Measurements from ENCODE around the gene KDR.
A peak's percentile ranks its signal among the peaks of the same experiment; 100 is the strongest.

Gene KDR

GRCh38 chr4:55125087-55125721, at the start of gene KDR:
KDR (minus strand) TSS chr4:55125595; CDS start chr4:55125293, 302 bp downstream.
- DNase-seq = peak in 1 of 2 donors; percentile 8

- no peak for DNase-seq
These were observed 48.2 kb upstream of the KDR start for GRCh38 chr4:55173580-55173979.

- no peak for DNase-seq
These were observed 47.4 kb upstream of the KDR start for GRCh38 chr4:55172694-55173287.

GRCh38 chr4:55170462-55170861, 45.1 kb upstream of the KDR start:
- DNase-seq = no peak

- no peak for DNase-seq
These were observed 44.1 kb upstream of the KDR start for GRCh38 chr4:55169352-55169961.

GRCh38 chr4:55162396-55162795, 37.0 kb upstream of the KDR start:
- no peak for DNase-seq

GRCh38 chr4:55161739-55162138, 36.3 kb upstream of the KDR start:
- DNase-seq = no peak

- no peak for DNase-seq
These were observed 34.5 kb upstream of the KDR start for GRCh38 chr4:55159851-55160250.

- no peak for DNase-seq
These were observed 33.6 kb upstream of the KDR start for GRCh38 chr4:55158957-55159356.

GRCh38 chr4:55157559-55158277, 32.3 kb upstream of the KDR start:
- no peak for DNase-seq

GRCh38 chr4:55154933-55155332, 29.5 kb upstream of the KDR start:
- no peak for DNase-seq

- DNase-seq = no peak
These were observed 29.0 kb upstream of the KDR start for GRCh38 chr4:55154290-55154880.

- no peak for DNase-seq
These were observed 18.5 kb upstream of the KDR start for GRCh38 chr4:55143858-55144257.

GRCh38 chr4:55138367-55138766, 13.0 kb upstream of the KDR start:
- DNase-seq = no peak

- DNase-seq = no peak
These were observed 11.2 kb upstream of the KDR start for GRCh38 chr4:55136634-55137033.

- DNase-seq = no peak
These were observed 8.6 kb upstream of the KDR start for GRCh38 chr4:55133951-55134350.

GRCh38 chr4:55132775-55133174, 7.4 kb upstream of the KDR start:
- no peak for DNase-seq

- no peak for DNase-seq
These were observed 2.1 kb upstream of the KDR start for GRCh38 chr4:55127521-55127920.

- DNase-seq = no peak
These were observed 1.7 kb upstream of the KDR start for GRCh38 chr4:55127053-55127452.

- no peak for DNase-seq
These were observed 557 bp upstream of the KDR start for GRCh38 chr4:55125763-55126541.

GRCh38 chr4:55124322-55125076, 896 bp downstream of the KDR start:
- no peak for DNase-seq

GRCh38 chr4:55123791-55124190, 1.6 kb downstream of the KDR start:
- DNase-seq = no peak
